Skin of body (tissue), 2 donors: ENCODE measurements around the gene NECTIN2. TPM values are rescaled to one million over a fixed set of nuclear protein-coding genes. Genes with fewer than 3 reads are reported as not detected.

Experiments
- DNase-seq: peaks from one replicate; lab custom pipeline; 2025; lab: John Stamatoyannopoulos, UW
- total RNA-seq: library from RNA; depleted of rRNA; stranded (reverse); fragments of >200 nt; gene quantifications from one replicate; pipeline ENCODE4 v1.2.3, GENCODE V29; 2014

The NECTIN2 gene
- total RNA-seq: 34.0 TPM

DNA sequence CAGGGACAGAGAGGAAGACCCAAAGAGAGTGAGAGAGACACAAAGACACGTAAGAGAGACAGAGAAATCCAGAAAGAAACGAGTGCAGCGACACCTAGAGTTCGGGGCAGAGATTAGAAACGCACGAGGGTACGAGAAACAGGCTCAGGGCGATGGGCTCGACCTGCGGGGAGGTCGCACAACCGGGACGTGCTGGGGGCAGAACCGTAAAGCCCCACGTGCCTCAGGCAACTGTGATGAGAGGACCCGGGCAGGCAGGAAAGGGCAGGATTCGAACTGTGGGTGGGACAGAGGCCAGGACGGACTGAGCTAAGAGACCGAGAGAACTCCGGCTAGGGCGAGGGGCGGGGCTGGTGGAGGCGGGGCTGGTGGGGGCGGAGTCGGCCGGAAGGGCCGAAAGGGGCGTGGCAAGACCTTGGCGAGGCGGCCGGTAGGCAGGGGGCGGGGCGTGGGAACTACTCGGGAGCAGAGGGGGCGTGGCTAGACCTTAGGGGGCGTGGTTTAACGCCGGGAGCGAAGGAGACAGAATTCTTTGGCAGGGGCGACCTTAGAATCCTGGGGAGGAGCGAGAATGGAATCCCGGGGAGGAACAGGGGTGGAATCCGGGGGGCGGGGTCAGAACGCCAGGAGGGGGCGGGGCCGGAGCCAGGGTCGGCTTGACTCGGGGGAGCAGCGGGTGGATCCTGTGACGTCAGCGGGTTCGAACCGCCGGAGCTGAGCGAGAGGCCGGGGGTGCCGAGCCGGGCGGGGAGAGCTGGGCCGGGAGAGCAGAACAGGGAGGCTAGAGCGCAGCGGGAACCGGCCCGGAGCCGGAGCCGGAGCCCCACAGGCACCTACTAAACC, at the start of gene NECTIN2:
Gene NECTIN2, plus strand, starts transcription at position 686 of the 843 bp plus-strand sequence. CDS start 229 bp downstream, outside the sequence.
- DNase-seq: peak; percentile 98

DNA sequence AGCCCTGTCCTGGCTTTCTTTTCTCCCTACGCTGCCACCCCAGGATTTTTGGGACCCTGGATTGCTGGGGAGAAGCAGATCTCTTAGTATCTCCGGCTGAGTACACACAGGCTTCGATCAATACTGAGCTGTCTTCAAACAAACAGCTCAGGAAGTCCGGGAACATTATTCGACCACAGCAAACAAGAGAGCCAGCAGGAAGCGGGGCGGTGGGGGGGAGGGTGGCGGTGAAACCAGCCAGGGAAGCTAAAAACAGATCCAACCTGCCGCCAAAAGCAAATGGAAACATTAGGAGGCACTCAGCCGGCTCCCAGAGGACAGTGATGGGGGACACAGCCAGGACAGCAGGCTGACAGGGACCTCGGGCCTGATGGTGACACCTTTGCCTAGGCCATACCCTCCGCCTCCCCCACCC, 49.4 kb upstream of the NECTIN2 start:
- no peak for DNase-seq

DNA sequence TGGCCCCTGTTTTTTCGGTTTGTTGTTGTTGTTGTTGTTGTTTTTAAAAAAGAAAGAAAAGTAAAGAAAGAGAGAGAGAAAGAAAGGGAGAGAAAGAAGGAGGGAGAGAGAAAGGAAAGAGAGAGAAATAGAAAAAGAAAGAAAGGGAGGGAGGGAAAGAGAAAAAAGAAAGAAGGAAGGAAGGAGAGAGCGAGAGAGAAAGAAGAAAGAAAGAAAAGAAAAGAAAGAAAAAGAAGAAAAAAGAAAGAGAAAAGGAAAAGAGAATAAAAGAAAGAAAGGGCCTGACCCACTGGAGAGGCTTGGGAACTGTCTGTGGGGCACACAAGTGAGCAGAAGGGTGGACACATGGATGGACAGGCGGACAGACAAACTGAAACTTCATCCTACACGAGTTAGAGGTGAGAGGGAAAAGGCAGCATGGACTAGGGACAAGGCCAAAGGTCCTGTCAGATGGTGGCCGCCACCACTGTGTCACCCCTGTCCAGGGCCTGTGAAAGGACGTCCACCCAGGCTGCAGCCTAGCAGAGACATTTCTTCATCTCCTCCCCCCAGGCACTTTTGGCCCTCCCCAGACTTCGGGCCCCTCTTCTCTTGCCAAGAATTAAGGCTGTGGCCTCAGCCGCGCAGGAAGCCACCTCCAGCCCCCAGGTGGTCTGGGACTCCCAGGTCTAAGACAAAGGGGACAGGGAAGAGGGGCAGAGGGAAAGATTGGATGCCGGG, 46.3 kb upstream of the NECTIN2 start:
- no peak for DNase-seq

DNA sequence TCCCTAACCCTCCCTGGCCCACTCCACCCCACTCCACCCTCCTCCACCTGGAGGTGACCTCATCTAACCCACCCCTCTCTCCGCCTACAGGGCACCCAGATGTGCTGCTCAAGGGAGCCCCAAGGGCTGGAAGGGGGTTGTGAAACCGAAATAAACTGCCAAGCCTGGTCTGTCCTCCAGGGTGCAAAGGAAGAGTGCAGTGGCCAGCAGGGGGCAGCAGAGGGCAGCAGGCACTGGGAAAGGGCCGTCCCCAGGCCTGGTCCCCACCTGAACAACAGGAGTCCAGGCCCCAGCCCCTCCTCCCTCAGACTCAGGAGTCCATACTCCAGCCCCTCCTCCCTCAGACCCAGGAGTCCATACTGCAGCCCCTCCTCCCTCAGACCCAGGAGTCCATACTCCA, 45.6 kb upstream of the NECTIN2 start:
- DNase-seq: peak; percentile 38

DNA sequence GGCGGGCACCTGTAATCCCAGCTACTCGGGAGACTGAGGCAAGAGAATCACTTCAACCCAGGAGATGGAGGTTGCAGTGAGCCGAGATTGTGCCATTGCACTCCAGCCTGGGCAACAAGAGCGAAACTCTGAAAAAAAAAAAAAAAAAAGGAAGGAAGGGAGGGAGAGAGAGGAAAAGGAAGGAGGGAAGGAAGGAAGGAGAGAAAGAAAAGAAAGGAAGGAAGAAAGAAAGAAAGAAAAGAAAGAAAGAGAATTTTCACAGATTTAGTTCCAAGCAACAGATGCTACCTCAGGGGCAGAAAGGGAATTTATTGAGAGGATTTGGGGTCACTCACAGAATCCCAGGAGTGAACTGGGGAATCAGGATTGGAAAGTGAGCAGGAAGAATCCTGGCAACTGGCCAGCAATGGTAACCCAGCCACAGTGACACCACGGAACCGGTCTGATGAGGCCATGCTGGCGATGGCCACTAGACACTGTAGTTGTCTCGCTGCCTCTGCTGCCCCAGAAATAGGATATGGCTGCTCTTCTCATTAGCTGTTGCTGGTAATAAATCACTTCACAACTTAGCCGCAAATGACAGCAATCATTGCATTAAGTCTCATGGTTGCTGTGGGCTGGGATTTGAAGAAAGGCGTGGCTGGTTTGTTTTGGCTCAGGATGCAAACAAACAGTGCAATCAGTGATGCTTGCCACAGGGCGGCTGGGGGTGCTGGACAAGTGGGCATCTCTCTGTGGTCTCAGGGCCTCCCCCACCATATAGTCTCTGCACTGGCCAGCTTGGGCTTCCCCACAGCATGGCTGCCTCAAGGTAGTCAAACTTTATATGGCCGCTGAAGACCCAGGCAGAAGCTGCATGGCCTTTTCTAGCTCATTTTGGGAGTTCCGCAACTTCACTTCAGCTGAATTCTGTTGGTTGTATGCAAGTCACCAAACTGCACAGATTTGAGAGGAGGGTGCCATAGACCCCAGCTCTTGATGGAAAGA, 42.4 kb upstream of the NECTIN2 start:
- no peak for DNase-seq

DNA sequence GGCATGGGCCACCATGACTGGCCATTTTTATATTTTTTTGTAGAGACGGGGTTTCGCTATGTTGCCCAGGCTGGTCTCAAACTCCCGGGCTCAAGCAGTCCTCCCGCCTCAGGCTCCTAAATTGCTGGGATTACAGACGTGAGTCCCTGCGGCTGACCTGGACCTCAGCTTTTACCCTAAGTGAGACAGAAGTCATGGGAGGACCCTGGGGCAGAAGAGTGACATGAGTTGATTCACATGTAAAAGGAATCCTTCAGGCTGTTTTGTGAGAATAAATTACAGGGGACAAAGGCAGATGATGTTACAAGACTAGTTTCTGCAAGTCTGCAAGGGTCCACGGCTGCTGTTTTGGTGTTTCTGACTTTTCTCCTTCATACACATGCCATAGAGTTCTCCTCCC, 39.8 kb upstream of the NECTIN2 start:
- DNase-seq: no peak

DNA sequence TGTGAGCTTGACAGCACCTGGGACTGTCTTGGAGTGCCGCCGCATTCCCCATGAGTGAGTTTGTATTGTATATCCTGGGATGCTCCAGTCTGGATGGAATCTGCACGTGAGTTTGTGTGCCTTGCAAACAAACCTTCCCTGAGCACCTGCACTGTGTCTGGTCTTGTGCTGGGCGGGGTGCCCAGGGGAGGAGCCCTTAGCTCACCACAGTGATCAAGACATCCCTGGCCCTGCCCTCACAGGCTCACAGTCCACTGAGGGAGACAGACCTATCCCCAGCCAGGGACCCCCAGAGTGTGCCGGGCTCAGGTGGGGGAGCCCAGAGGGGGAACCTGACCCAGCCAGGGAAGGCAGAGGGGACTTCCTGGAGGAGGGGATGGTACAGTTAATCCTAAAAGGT, 38.9 kb upstream of the NECTIN2 start:
- DNase-seq: no peak

DNA sequence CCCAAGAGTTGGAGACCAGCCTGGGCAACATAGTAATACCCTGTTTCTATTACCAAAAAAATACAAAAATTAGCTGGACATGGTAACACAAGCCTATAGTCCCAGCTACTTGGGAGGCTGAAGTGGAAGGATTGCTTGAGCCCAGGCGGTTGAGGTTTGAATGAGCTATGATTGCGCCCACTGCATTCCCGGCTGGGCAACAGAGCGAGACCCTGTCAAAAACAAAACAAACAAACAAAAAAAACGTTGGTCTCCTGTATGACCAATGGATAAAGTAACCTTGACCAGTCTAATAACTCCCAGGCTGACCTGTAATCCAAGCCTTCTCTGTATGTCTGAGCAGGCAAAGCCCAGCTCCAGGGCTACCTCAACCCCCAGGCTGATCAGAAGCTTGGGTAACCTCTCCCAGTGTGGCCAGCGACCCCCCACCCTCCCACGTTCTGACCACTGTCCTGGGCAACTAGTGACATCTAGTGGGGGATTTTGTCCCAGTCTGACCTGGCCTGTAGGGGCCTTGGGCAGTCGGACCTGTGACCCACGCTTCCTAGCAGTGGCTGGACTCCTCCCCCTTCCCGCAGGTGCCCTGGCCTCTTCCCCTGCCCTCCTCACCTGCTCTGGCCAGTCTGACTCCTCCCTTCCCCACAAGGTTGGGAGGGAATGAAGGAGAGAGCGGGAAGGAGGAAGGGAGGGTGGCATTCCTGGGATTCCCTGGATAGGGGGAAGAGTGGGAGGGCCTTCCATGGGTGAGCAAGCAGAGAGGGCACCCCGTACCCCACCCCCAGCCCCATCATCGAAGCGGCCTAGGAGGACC, 38.2 kb upstream of the NECTIN2 start:
- no peak for DNase-seq

DNA sequence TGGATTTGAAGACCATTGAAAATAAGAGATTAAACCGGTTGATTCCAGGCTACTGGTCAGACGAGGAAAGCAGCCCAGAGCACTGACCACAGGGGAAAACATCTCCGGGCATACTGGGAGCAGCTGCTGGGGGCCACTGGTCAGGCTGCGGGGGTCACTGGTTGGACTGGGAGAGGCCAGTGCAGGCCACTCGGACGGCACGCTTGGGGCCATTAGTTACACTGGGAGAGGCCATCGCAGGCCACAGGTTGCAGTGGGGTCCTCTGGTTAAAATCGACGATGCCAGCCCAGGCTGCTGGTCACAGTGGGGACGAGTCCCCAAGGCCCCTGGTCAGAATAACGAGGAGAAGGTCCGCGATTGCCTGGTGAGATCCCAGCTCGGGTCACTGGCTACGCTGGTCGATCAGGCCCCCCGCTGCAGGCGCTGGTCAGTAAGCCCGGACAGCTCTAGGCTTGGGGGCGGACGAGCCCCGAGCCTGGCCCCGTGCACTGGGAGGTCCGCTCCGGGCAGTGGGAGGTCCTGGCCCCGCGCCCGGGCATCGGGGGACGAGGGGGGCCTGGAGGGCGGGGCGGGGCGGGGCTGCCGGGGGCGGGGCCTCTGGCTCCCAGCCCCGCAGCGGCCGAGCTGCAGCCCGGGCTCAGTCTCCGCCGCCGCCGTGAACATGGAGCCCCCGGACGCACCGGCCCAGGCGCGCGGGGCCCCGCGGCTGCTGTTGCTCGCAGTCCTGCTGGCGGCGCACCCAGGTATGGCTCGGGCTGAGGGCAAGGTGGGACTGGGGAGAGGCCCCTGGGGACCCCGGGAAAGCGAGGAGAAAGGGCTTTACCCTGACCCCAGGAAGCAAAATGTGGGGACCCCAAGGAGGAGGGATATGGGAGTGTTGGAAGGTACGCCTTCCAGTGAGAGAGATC, 37.4 kb upstream of the NECTIN2 start, which contains the start of gene BCAM:
Gene BCAM, plus strand, starts transcription at position 641 of the 909 bp plus-strand sequence. Its CDS starts 22 bp downstream, at position 663.
- peak; percentile 37 for DNase-seq

DNA sequence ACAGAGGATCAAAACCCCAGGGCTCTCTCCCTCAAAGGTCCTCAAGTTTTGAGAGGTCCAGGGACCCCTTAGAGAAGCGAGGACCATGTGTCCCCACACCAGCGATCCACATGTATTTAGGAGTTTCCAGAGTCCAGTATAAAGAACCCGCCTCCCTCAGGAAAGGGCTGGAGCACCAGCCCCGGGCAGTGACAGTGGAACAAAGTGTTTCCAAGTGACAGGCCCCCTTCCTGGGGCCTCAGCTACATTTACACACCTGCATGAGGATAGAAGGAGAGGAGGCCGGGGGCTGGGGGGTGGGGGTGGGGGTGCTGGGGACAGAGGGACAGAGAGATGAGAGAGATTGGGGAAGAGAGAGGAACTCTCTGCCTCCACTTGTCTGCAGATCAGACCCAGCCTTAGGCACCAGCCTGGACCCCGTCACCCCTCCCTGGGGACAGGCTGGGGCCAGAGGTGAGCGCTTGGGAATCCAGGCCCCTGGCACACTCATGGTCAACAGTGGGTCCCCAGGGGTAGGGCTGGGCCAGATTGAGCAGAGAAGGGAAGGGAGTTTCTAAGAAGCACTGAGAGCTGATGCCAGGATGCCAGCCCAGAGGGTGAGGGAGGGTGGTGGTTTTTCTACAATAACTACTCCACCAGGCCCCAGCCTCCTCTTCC, 36.4 kb upstream of the NECTIN2 start:
- no peak for DNase-seq

DNA sequence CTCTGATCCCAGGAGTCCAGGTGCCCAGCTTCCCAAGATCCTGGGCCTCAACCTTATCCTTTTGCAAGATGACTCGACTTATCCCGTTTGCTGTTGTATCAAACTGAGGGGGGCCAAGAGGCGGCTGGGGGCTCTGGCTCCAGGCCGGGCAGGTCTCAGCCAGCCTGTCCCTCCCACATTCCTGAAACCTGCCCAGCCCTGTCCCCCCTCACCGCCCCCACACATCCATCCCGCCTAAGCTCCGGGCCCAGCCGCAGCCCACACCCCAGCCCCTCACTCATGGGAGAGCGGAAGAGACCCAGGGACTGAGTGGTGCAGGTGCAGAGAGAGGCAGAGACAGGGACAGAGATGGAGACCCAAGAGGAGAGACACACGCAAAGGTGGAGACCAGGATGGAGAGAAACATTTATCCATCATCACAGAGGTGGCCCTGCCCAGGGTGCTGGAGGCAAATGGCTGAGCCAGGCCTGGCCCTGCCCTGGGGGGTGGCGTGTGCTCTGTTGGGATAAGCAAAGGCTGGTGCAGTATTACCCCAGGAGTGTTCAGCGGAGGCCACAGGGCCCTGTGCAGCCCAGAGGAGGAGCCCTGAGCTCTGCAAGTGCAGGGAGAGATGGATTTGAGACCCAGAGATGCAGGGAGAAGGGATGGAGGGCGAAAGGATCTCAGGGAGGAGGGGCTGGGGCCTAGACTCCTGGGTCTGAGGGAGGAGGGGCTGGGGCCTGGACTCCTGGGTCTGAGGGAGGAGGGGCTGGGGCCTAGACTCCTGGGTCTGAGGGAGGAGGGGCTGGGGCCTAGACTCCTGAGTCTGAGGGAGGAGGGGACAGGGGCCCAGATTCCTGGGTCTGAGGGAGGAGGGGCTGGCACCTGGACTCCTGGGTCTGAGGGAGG, 35.6 kb upstream of the NECTIN2 start:
- DNase-seq: no peak

DNA sequence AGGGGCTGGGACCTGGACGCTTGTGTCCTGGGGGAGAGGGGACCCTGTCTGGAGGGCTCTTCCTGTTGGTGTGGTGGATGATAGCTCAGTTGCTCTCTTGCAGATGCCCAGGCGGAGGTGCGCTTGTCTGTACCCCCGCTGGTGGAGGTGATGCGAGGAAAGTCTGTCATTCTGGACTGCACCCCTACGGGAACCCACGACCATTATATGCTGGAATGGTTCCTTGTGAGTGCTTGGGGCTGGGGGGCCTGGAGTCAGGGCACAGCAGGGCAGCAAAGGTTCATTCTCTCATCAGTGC, 35.0 kb upstream of the NECTIN2 start:
- DNase-seq: no peak

DNA sequence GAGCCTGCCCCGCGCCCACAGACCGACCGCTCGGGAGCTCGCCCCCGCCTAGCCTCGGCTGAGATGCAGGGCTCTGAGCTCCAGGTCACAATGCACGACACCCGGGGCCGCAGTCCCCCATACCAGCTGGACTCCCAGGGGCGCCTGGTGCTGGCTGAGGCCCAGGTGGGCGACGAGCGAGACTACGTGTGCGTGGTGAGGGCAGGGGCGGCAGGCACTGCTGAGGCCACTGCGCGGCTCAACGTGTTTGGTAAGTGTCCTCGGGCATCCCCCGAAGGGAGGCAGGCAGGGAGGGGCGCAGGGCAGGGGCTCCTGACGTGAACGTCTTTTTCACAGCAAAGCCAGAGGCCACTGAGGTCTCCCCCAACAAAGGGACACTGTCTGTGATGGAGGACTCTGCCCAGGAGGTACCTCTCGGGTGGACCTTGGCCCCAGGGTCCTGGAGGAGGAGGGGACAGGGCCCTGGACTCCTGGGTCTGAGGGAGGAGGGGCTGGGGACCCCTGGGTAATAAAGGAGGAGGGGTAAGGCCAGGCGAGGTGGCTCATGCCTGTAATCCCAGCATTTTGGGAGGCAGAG, 33.9 kb upstream of the NECTIN2 start:
- DNase-seq: no peak

DNA sequence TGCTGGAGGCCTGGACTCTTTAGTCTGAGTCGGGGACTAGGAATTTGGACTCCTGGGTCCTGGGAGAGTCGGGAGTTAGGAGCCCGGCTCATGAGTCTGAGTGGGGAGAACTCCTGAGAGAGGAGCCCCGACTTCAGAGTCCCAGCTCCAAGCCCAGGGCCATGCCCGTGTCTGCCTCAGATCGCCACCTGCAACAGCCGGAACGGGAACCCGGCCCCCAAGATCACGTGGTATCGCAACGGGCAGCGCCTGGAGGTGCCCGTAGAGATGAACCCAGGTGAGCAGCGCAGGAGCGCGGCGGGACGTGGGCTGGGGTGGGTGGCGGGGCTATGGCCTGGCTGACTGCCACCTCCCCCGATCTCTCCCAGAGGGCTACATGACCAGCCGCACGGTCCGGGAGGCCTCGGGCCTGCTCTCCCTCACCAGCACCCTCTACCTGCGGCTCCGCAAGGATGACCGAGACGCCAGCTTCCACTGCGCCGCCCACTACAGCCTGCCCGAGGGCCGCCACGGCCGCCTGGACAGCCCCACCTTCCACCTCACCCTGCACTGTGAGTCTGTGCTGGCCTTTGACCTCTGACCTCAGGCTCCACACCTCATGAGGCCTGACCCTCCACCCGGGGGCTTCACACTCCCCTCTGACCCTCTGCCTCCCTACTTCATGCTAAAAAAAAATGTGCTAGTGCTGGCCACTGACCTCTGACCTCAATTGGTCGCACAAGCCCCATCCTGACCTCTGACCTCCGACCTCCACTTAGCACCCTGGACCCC, 32.8 kb upstream of the NECTIN2 start:
- DNase-seq: no peak

DNA sequence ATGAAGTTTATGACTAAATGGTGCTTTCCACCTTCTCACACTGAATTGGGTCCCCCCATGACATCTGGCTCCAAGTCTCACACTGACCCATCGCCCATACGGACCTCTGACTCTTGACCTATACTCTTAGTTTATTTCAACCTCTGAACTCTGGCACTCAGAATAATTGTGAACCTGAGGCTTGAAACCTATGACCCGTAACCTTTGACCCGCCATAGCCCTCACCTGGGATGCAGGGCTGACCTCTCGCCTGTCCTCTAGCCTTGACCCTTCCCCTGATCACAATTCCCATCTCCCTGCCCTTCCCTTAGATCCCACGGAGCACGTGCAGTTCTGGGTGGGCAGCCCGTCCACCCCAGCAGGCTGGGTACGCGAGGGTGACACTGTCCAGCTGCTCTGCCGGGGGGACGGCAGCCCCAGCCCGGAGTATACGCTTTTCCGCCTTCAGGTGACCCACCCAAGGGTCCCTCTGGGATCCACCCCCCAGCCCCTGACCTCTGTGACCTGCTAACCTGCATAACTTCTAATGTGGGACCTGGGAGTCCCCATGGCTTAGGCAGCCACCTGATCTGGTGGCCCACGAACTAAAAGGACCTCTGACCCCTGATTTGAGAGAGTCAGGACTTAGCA, 32.1 kb upstream of the NECTIN2 start:
- DNase-seq: no peak

DNA sequence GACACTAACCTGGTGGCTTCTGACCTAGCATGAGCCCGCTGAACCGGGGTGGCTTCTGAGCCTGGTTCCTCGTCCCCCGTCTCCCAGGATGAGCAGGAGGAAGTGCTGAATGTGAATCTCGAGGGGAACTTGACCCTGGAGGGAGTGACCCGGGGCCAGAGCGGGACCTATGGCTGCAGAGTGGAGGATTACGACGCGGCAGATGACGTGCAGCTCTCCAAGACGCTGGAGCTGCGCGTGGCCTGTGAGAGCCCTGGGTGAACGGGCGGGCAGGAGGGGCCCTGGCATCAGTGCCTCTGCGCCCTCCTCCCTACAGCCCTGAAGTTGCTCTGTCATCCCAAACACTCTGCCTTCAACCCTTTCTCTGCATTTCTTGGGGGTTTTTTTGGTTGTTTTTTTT, 31.6 kb upstream of the NECTIN2 start:
- DNase-seq: no peak
